ENCODE measurements around the gene MS4A4E. TPM values are rescaled to one million over a fixed set of nuclear protein-coding genes. Genes with fewer than 3 reads are reported as not detected.

MS4A4E gene
- total and polyA plus RNA-seq, 2 of the 8 experiments (the other 6 are each of a cell fraction or from before 2014, with no cell fraction given): not detected

- no peaks in the 10 kb centered on the region for H3K36me3 ChIP-seq (ENCODE audit: control insufficient read depth in 2 of 4, insufficient read depth in 4 of 4, low read length in 3 of 4)
- no peak overlapping the region for H3K18ac ChIP-seq (ENCODE audit: extremely low read depth, low read length)
- no peak overlapping the region for H2AFZ ChIP-seq (ENCODE audit: low read length)
- no peaks in the 10 kb centered on the region for H3K79me2 ChIP-seq (ENCODE audit: control insufficient read depth in 1 of 2, insufficient read depth in 2 of 2, low read length in 2 of 2)
- H3K23ac ChIP-seq (ENCODE audit: insufficient read length): no peak overlapping the region
- no peaks in the 10 kb centered on the region for H4K20me1 ChIP-seq (replicated peaks in 1 of 2; ENCODE audit: control insufficient read depth in 1 of 2, insufficient read depth in 2 of 2, low read length in 2 of 2)
- no peak overlapping the region for H3K4ac ChIP-seq (replicated peaks; ENCODE audit: insufficient read length, low read depth, low read length)
- no peak overlapping the region for H3K4me2 ChIP-seq (ENCODE audit: insufficient read depth in 1 of 2, low read depth in 2 of 2, low read length in 2 of 2)
- H3K56ac ChIP-seq (replicated peaks; ENCODE audit: insufficient read length, low read depth, low read length): no peak overlapping the region
- H4K91ac ChIP-seq (replicated peaks; ENCODE audit: insufficient read length, low read length): no peak overlapping the region
- DNase-seq (ENCODE audit: low read depth in 1 of 2, low spot score in 2 of 2) (no peak), FAIRE-seq (no peak)
- H3K4me3 ChIP-seq (ENCODE audit: extremely low read depth in 1 of 4, insufficient read depth in 2 of 4, low read depth in 3 of 4, low read length in 4 of 4): no peak overlapping the region
- H2BK15ac ChIP-seq (ENCODE audit: low read length): no peak overlapping the region
- ChIA-PET CTCF (ENCODE audit: partially characterized antibody) (interaction anchor here (0.5 to 5.0 kb wide), 5 partner anchors 9 to 220 kb away, joined by 3 to 28 read pairs (median 3); no protein-coding TSS in a partner anchor), POLR2A (ENCODE audit: partially characterized antibody) (no interaction called here)
- no peak overlapping the region for H4K5ac ChIP-seq (ENCODE audit: insufficient read length, low read depth, low read length)
- no peak overlapping the region for H2BK20ac ChIP-seq (ENCODE audit: low read length)
- H2BK5ac ChIP-seq (ENCODE audit: low read depth, low read length): no peak overlapping the region; the same call in 1 of the 2 replicates
- no peaks in the 10 kb centered on the region; the same call in 1 of the 2 replicates for H3K23me2 ChIP-seq (ENCODE audit: low read depth, low read length)
- no peak overlapping the region for H4K8ac ChIP-seq (ENCODE audit: extremely low read depth, insufficient read depth, low read length)
- peaks cover 0 to 3% (median 0%) of the 10 kb centered on the region in 4 experiments; a peak in 1 of 7 replicates for H3K4me1 ChIP-seq (replicated peaks in 1 of 4; ENCODE audit: control insufficient read depth in 3 of 4, insufficient read depth in 4 of 4, low read length in 3 of 4)
- H3K9ac ChIP-seq (replicated peaks in 1 of 4; ENCODE audit: extremely low read depth in 1 of 4, low read depth in 3 of 4, low read length in 3 of 4): no peak overlapping the region
- no peaks in the 10 kb centered on the region for H3K27me3 ChIP-seq (replicated peaks in 1 of 4; ENCODE audit: control insufficient read depth in 3 of 4, extremely low read depth in 1 of 4, insufficient read depth in 3 of 4, low read length in 3 of 4)
- H2BK120ac ChIP-seq (replicated peaks; ENCODE audit: low read depth, low read length): no peak overlapping the region
- TF ChIP-seq HDAC6 (IDR thresholded peaks at IDR 0.05; ENCODE audit: low read depth, low read length) (no peak), TCF12 (IDR thresholded peaks at IDR 0.05; ENCODE audit: low read depth, low read length) (no peak), SUZ12 (IDR thresholded peaks at IDR 0.05; ENCODE audit: low read length) (no peak), FOSL1 (IDR thresholded peaks at IDR 0.05; ENCODE audit: insufficient read depth, low read depth, low read length) (no peak), BACH1 (IDR thresholded peaks at IDR 0.05; ENCODE audit: low read length) (no peak), JUN (IDR thresholded peaks at IDR 0.05; ENCODE audit: low read depth, low read length) (no peak)
- H2BK12ac ChIP-seq (ENCODE audit: low read depth, low read length): no peak overlapping the region
- H3K27ac ChIP-seq (ENCODE audit: low read depth, low read length): no peak overlapping the region
- no peaks in the 10 kb centered on the region for H3K79me1 ChIP-seq (ENCODE audit: low read depth, low read length)
- H3K14ac ChIP-seq (ENCODE audit: insufficient read length): no peak overlapping the region
- H2AK5ac ChIP-seq (ENCODE audit: low read depth, low read length): no peak overlapping the region
- no peaks in the 10 kb centered on the region for H3K9me3 ChIP-seq (ENCODE audit: insufficient read depth in 2 of 2, low read depth in 1 of 2, low read length in 1 of 2)
Observed at GRCh38 chr11:60274416-60274815, 31.5 kb upstream of the MS4A4E start.
